Left renal pelvis (tissue), 4 donors: ENCODE results near the gene EEPD1. TPM values are rescaled to one million over a fixed set of nuclear protein-coding genes. Genes with fewer than 3 reads are reported as not detected.
"Not testable (repeated sequence)": the region's sequence is repeated elsewhere in the genome, so short reads cannot be mapped to it uniquely, and the experiment has no call there.

Experiments
- DNase-seq, 4 donors: peaks; one replicate each; pipeline ENCODE4 v3.0.0-alpha.2; 2013; ENCODE audit warnings: low read depth in 4 of 4, low spot score in 3 of 4
- polyA plus RNA-seq, 4 donors: library from polyadenylated mRNA; unstranded; fragments of 120-200 nt; gene quantifications; one replicate each; pipeline ENCODE4 v1.2.1, GENCODE V29; 2013; ENCODE audit not compliant: insufficient read length in 4 of 4

Gene EEPD1
- polyA plus RNA-seq, 4 donors: 5.2 to 6.8 (median 6.0) TPM

DNA sequence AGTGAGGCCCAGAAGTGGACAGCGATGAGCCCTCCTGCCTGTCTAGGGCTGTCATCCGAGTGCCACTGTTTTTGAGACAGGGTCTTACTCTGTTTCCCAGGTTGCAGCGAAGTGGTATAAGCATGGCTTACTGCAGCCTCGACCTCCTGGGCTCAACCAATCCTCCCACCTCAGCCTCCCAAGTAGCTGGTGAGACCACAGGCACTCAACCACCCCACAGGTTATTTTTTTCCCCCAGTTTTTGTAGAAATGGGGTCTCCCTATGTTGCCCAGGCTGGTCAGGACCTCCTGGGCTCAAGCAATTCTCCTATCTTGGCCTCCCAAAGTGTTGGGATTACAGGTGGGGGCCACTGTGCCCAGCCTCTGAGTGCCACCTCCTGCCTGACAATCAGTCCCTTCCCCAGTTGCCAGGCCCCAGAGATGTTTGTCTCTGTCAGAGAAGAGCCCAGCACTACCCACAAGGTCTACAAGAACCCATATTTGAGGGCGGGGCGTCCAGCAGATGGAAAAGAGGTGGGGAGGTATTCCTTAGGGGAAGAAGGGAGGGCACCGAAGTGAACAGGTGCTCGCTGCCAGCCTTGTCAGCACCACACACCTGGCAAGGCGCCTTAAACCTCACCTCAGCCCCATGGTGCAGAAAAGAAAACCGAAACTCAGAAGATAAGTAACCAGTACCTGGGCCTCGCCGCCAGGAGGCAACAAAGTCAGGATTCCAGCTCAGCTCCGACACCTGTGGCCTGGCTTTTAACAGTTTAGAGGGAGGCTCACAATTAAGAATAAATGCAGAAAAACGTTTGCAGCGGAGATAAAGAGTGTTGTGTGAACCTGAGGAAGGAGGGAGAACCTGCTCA, 159.2 kb downstream of the EEPD1 start:
- DNase-seq: no peak

DNA sequence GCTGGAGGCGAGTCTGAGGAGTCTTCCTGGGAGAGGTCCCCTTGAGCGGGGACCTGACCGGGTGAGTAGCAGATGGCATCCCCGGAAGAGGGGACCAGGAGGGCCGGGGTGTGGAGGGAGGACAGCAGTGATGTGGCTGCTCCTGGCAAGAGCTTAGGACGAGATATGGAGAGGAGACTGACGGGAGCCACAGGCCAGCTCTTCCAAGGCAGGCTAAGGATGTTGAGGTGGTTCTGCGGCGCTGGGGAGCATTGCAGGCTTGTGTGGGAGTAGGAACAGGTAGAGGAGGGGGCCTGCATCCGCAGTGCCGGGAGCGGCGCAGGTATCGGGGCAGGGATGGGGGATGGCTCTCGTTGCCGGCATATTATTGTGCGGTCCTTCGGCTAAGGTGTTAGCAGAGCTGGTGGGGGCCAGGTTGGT, 159.9 kb downstream of the EEPD1 start:
- DNase-seq: no peak

DNA sequence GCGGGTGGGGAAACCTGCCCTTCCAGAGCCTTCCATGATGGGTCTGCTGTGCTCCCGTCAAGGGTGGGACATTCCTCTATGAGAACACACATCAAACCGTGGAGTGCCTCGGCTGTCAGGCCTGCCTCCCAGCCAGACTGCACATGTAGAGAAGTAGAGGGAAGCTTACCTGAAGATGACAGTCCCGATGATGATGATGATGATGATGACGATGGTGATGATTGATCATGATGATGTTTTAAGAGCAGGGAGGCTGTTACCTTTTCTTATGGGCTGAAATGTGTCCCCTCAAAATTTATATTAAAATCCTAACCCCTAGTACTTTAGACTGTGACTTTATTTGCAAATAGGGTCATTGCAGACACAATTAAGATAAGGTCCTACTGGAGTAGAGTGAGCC, 160.6 kb downstream of the EEPD1 start:
- DNase-seq: no peak

- DNase-seq: no peak
These were observed 161.4 kb downstream of the EEPD1 start for GRCh38 chr7:36314491-36314890.

GRCh38 chr7:36315309-36315944, 162.4 kb downstream of the EEPD1 start:
- no peak for DNase-seq

DNA sequence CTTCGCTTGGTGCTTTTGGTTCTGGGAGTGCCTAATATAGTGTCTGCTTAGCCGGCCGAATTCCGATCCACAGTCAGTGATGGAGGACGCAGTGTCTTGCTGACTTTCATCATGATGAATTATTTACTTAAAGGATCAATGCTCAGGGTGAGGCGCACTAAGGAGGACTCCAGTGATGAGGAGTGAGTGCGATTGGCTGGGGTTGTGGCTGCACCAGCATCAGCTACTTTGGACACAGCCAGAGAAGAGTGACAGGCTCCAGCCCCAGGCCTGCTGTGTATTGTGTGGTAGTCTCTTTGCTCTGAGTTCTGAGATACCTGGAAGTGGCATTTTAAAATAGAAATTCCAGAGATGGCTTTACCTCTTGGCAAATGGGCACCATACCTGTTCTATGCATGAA, 163.3 kb downstream of the EEPD1 start:
- DNase-seq: no peak

DNA sequence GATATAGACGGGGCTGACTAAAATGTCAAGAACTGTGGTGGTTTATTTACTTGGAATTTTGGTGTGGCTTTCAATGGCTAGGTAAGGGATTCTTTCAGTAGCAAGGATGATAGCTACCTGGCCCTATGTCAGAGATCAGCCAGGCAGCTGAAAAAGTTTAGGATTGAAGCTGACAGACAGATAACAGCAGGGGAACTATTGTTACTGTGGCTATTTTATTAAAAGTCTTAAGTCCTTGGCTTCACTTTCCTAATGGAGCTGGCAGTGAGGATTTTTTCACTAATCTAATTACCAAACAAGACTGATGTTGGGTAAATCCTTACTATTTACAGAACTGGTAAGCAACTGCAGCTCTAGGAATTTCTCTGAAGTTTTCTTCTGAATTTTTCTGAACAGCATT, 164.2 kb downstream of the EEPD1 start:
- DNase-seq: no peak

GRCh38 chr7:36318116-36318515, 165.1 kb downstream of the EEPD1 start:
- DNase-seq: no peak

- DNase-seq: not testable (repeated sequence)
These were observed 168.2 kb downstream of the EEPD1 start for GRCh38 chr7:36321284-36321683.

DNA sequence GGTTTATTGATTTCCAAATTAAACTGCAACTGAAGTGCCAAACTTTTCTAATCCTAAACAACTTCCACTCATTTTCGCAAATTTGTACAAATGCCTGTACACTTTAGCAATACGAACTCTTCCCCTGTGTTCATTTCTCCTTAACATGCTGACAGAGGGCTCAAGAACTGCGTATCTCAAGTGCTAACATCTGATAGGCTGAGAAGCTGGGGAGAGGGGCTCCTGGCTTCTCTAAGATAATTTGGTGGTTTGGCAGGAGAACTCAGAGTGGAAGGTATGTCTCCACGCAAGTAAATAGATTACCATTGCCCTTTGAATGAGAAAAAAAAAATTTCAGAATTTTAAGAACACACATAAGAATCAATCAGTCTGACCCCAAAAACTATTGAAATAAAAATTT, 183.3 kb downstream of the EEPD1 start:
- no peak for DNase-seq

DNA sequence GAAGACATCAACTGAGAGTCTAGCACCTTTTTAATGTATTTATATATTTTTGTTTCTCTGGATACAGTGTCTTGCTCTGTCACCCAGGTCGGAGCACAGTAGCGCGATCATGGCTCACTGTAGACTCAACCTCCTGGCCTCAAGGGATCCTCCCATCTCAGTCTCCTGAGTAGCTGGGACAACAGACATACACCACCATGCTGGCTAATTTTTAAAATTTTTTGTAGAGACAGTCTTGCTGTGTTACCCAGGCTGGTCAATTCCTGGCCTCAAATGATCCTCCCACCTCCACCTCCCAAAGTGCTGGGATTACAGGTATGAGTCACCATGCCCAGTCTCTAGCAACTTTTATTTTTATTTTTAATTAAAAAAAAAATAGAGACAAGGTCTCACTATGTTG, 185.2 kb downstream of the EEPD1 start:
- DNase-seq: no peak

GRCh38 chr7:36343548-36343947, 190.5 kb downstream of the EEPD1 start:
- no peak for DNase-seq

DNA sequence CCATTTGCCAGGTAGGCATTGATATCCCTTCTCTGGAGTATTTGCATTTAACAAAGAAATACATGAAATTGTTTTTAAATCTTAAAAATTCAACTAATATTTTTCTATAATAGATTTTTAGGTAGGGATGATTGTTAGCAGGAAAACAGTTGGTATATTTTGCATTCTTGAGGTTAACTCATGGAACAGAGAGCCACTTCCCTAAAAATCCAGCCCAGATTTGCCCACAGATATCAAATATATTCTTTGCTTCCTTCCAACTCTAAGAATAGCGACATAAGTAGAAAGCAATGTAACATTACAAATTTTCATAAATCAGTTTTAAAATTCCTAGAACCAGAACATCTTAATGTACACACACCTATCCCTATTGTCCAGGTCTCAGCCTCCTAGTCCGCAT, 191.6 kb downstream of the EEPD1 start:
- DNase-seq: no peak

- no peak for DNase-seq
These were observed 193.3 kb downstream of the EEPD1 start for GRCh38 chr7:36346260-36346831.

DNA sequence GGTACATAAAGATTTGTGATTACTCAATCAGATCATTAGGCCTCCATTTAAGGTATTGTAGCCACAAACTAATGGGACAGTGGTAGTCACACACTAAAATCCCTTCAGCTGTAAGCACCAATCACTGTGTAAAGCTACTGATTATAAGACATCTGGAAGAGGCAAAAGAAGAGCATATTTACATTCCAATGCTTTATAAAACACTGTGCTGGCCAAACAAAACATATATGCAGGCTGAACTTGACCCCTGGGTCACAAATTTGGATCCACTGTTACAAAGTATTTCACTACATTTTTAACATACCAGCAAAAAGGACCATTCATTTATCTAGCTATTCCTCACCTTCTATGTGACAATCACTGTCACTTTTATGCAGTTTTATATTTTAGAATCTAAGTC, 195.2 kb downstream of the EEPD1 start:
- no peak for DNase-seq

DNA sequence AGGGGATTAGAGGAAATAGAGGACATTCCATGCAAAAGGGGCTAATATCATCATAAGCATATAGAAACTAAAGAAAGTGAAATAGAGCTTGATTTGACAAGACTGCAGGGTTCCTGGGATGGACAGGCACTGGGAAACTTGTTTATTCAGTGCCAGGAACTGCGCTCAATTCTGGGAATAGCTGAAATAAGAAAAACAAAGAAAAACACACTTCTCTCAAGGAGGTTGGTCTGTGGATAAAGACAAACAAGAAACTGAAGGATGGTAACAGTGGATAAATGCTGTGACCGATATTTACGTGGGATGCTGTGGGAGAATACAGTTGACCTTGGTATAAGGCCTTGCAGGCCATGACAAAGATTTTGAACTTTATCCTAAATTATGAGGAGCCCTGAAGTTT, 195.7 kb downstream of the EEPD1 start:
- no peak for DNase-seq

DNA sequence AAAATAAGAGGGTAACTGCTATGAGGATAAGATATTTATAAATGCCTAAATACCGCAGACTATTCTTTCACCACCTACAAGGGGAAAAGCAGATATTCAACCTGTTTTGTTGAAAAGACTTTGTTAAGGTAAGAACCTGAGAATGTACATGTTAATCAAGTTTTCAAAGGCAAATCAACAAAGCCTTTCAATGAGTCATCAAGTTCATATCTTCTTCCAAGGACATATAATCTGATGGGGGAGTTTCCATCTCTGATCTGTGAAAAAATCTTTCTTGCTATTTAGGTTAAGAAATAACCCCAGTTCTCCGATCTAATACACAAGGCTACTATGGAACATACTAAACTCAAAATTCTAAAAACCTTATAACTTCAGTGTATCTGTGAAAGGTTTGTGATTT, 196.6 kb downstream of the EEPD1 start:
- DNase-seq: no peak

Other genes starting within 250 kb of the EEPD1 start
- 10 to 100 TPM; 25.5 to 38.0 (median 32.2) TPM for gene ANLN, start 236.6 kb downstream of the EEPD1 start, polyA plus RNA-seq